GM19438 (cell line): Measurements from ENCODE around the gene RDH5.
A peak's percentile ranks its signal among the peaks of the same experiment; 100 is the strongest.
"Not testable (repeated sequence)": the region's sequence is repeated elsewhere in the genome, so short reads cannot be mapped to it uniquely, and the experiment has no call there.

ENCODE experiments used
- ATAC-seq: cut with Tn5 transposase; IDR thresholded peaks from one replicate; pipeline ENCODE4 v1.9.1; 2021; ENCODE audit warnings: low read depth; ENCODE audit not compliant: unreplicated experiment

The RDH5 gene

DNA sequence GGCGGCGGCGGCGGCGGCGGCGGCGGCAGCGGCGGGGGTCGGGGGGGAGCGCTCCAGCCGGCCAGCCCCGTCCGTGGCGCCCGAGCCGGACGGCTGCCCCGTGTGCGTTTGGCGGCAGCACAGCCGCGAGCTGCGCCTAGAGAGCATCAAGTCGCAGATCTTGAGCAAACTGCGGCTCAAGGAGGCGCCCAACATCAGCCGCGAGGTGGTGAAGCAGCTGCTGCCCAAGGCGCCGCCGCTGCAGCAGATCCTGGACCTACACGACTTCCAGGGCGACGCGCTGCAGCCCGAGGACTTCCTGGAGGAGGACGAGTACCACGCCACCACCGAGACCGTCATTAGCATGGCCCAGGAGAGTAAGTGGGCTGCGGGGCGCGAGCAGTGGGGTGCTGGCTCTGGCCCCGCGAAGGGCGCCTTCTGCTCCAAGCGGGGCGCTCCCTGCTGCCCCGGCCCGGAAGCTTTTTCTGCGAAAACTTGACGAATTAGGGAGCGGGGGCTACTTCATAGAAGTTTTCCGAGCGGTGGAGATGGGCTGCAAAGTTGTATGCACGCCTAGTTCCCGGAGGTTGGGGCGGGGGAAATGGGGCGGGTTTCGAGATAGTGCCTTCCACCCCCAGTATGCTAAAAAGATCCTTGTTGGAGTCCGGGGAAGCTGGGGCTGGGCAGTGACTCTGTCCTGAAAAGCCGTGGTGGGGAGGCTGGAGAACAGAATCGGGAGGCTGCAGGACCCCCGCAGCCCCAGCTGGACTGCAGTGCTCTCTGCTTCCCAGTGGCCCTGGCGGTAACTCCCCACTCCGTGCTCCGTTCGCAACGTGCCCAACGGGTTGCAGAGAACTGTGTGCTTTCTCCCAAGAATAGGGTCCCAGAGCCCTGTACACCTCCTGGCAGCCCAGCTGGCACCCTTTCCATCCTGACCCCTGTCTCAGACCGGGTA, 23.5 kb downstream of the RDH5 start:
- peak; percentile 52 for ATAC-seq

DNA sequence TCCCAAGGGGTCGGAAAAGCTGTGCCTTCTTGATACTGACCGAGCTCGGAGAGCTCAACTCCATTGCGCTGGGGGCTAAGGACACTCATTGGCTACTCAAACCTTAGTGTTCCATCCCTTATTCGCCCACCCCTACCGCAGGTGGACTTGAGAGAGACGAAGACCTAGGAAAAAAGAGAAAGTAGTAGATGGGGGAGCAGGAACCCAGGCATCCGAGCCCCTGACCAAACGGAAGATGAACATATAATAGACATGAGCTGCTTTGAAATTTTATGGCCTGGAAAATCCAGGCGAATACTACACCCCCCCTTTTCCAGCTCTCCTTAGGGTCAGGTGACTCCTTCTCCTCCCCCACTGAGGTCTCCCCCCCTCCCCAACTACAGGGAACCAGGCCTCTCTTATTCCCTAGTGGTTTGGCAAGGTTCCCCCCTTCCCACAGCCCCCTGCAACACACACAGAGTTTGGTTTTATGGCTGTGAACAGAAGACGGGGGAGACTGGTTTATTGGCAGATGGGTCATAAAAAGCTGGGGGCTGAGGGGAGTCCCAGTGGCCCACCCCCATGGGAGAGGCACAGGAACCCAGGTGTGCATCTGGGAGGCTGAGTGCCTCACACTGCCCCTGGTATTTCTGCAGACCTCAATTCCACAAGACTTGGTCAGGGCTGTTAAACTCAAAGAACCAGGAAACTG, 24.3 kb downstream of the RDH5 start:
- no peak for ATAC-seq

DNA sequence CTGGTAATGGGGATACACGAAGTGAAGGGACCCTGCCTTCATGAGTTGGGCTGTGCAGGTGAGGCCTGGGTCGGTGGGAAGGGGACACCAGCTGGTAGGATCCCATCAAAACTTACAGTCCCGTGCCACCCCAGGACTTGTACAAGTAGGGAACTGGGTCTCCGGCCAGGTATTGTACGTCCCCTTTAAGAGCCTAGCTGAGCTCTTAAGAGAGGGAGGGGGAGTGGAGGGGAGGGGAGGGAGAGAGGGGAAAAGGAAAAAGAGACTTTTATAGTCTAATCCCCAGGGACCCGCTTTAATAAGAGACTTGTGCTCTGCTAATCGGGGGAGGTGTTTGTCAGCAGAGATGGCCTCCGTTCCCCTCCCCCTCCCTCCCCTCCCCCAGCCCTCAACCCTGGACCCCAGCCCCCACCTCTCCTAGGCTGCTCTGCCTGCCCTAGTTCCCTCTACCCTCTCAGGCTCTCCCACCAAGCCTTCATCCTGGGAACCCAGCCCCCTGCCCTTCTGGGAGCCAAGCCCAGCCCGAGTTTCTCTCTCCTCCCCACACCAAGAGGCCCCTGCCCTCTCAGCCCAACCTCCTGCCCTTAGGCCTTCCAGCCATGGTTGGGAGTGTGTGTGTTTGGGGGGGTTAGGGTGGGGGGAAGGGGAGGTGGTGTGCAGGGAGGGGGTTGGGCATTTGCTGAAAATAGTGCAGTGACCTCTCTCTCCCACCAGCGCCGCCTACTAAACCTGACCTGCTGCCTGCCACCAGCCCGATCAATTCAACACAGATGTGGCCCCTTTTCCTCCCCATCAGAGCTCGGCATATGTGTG, 25.4 kb downstream of the RDH5 start:
- ATAC-seq = no peak

DNA sequence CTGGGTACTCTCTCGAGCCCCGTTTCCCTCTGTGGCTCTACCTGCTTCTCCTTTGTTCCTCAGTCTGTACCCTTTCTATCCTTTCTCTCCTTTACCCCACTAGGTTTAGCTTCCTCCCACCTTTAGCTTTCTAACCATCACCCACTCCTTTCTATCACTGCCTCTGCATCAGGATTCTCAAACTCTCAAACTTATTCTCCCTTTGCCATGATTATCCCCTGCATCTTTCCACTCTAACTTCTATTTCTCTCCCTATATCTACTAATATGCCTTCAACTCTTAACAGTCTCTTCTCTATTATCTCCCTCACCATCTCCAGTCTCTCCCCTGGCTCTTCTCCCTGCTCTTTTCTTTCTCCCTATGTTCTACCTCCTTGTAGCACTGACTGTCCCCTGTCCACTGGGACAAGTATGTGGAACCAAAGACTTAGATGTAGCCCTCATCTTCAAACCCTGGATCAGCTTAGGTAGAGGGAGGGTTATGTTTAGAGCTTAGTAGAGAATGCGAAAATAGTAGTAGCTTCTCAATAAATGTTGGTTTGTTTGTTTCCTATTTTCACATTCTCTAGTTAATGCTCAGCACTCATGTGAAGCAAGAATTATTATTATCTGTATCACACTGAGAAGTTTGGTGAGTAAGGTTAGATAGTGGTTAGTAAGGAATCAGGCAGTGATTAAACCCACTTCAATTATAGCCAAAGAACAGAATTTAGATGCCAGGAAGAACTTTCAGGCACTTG, 26.1 kb downstream of the RDH5 start:
- ATAC-seq = no peak

DNA sequence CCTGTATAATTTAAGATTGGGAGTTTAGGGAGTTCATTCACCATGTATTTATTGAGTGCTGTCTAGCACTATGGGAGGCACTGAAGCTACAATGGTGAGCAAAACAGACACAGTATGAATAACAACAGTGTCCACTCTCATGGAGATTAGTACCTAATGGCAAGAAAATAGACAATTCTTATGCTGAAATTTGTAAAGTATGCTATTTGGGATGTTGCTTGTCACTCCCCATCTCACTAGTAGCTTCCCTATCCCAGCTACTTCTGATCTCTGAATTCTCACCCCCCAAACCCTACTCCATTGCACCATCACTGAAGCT, 26.7 kb downstream of the RDH5 start:
- ATAC-seq = no peak

DNA sequence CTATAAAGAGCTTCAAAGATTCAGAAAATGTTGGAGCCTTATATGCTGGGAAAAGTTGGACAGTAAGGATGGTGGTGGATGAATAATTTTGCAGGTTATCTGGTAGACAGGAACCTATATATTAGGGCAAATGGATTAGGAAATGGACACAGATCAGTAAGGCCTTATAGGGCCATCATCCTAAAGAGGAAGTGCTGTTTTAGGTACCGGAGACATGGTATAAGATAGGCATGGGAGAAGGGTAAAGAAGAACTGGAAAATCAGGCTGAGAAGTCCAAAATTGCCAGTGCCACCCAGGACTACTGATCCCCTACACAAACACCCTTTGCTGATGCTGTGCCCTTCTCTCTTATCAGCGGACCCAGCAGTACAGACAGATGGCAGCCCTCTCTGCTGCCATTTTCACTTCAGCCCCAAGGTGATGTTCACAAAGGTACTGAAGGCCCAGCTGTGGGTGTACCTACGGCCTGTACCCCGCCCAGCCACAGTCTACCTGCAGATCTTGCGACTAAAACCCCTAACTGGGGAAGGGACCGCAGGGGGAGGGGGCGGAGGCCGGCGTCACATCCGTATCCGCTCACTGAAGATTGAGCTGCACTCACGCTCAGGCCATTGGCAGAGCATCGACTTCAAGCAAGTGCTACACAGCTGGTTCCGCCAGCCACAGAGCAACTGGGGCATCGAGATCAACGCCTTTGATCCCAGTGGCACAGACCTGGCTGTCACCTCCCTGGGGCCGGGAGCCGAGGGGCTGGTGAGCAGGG, 28.2 kb downstream of the RDH5 start:
- ATAC-seq = no peak

DNA sequence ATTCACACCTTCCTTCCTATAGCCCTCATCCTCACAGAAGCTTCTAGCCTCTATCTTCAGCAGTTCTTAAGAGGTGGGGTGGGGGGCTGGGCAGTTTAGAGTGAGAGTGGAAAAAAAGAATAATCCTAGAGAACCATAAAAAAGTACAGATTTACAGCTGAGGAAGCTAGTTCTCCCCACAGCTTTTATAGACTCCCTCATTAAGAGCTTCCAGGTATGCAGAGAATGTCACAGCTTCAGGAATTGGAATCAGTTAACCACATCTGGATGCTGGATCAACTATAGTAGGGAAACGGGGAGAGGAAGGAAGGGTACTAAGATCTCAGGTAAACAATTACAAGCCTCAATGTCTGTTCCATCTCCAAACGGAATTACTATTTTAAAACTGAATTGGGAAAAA, 35.1 kb downstream of the RDH5 start:
- ATAC-seq = no peak

DNA sequence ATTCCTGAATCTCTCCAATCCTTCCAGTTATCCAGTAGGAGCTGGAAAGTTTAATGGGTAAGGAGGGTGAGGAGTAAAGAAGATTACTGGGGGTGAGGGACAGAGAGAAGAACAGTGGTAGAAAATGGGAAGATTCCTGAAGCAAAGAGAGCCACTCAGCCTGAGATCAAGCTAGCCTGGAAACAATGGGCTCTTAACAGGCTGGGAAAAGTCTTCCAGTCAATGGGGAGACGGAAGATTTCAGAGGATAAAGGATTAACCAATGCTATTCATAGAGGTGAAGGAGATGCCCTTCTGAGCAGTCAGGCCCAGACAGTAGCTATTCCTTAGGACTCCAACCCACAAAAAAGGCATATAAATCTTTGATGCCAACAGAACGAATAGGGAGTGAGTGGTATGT, 37.5 kb downstream of the RDH5 start:
- no peak for ATAC-seq

DNA sequence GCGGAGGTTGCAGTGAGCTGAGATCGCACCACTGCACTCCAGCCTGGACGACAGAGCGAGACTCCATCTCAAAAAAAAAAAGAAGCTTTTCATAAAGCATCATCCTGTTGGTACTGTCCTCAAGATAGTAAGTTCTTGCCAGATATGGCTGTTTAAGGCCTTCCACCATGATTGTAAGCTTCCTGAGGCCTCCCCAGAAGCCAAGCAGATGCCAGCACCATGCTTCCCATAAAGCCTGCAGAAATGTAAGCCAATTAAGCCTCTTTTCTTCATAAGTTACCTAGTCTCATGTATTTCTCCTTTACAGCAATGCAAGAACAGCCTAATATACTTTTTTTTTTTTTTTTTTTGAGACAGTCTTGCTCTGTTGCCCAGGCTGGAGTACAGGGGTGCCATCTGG, 38.4 kb downstream of the RDH5 start:
- ATAC-seq = not testable (repeated sequence)

DNA sequence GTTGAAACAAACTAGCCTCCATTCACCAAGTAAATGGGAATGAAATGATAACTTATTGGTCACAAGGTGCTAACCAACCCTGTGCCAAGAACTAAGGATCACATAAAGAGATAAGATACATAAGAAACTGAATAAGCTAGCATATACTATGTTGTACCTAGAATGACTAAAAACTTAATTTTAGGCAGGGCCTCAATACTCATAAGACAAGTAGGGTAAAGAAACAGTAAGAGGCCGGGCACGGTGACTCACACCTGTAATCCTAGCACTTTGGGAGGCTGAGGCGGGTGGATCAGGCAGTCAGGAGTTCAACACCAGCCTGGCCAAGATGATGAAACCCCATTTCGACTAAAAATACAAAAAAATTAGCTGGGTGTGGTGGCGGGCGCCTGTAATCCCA, 40.5 kb downstream of the RDH5 start:
- no peak for ATAC-seq

DNA sequence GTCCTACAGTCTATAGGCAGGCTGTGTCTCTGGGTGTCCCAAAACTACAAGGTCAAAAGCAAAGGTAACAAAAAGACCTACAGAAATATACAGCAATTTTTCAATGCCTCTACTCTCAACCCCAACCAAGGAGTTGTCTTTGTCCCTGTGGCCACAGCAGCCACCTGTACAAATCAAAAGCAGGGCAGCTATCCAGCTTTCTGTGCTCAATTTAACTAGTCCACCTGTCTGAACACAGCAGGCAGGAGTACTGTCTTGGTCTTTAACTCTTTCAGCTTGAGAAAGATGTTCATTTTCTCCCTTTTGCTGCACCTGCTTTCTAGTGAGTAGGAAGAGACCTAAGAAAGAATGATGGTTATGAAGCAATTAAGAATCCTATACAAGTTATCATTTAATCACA, 42.5 kb downstream of the RDH5 start:
- no peak for ATAC-seq

DNA sequence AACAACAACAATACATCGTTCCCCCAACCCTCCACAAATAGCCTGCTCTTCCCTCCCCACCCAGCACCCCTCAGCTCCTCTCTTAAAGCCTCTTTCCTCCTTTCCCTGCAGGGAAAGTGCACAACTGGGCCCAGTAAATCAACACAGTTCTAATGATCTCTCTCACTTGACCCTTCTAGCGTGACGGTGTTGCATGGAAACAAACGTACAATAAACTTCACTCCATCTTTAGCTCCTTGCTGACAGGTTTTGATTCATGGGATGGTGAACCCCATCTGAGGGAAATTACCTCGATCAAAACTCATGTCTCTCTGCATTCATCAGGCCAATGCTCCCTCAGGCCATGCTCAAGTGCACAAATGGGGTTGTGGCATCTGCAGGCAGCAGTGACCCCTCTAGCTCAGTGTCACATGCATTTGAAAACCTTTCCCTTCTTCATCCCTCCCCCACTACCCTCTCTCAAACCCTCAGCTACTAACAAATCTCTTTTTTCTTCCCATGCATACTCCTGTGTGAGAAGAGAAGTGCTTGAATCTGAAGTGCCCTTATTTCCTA, 45.6 kb downstream of the RDH5 start:
- no peak for ATAC-seq

DNA sequence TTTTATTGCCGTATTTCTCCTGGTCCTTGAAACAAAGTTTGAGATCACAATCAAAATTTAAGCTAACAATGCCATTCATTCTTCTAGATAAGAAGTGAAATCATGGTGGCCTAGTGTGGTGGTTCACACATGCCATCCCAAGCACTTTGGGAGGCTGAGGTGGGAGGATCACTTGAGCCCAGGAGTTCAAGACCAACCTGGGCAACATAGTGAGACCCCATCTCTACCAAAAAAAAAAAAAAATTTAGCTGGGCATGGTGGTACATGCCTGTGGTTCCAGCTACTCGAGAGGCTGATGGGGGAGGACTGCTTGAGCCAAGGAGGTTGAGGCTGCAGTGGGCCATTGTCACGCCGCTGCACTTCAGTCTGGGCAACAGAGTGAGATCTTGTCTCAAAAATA, 47.0 kb downstream of the RDH5 start:
- no peak for ATAC-seq

DNA sequence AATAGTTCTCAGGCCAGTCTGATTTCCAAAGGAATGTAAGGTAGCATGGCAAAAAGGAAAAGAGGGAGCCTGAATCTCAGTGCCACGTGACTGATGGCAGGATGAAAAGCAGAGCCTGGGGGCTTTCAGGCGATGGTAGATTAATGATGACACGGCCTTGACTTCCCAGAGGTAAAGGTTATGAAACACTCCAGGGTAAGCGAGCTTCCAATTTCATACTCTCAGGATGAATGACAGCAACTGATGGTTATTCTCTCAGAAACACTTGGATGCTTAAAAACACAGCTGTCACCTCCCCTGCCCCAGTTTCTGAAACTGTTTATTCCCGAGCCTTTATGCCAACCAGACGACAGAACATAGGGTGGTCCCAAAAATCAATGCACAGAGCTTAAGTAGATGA, 51.5 kb downstream of the RDH5 start:
- no peak for ATAC-seq
